ENCODE measurements around the gene PSMB7.

The PSMB7 gene

GRCh38 chr9:124377551-124378406 lies 37.5 kb downstream of the PSMB7 start:
- DNase-seq, result no peak

- no peak for DNase-seq
Measured at GRCh38 chr9:124376329-124376728, 38.9 kb downstream of the PSMB7 start.

GRCh38 chr9:124375726-124376125 lies 39.5 kb downstream of the PSMB7 start:
- no peak for DNase-seq

GRCh38 chr9:124373851-124374250 lies 41.4 kb downstream of the PSMB7 start:
- DNase-seq, result no peak

- DNase-seq, result no peak
Measured at GRCh38 chr9:124373386-124373785, 41.9 kb downstream of the PSMB7 start.

GRCh38 chr9:124372038-124372437 lies 43.2 kb downstream of the PSMB7 start:
- no peak for DNase-seq

GRCh38 chr9:124370896-124371582 lies 44.2 kb downstream of the PSMB7 start:
- DNase-seq, result no peak

GRCh38 chr9:124369231-124369797 lies 45.9 kb downstream of the PSMB7 start:
- DNase-seq, result no peak

GRCh38 chr9:124368692-124369091 lies 46.5 kb downstream of the PSMB7 start:
- no peak for DNase-seq

GRCh38 chr9:124366476-124367220 lies 48.6 kb downstream of the PSMB7 start:
- DNase-seq, result no peak

GRCh38 chr9:124365036-124365435 lies 50.2 kb downstream of the PSMB7 start:
- DNase-seq, result no peak

- DNase-seq, result no peak
Measured at GRCh38 chr9:124364141-124364540, 51.1 kb downstream of the PSMB7 start.

- DNase-seq, result no peak
Measured at GRCh38 chr9:124363326-124364096, 51.7 kb downstream of the PSMB7 start.

- no peak for DNase-seq
Measured at GRCh38 chr9:124361128-124361527, 54.1 kb downstream of the PSMB7 start.

- no peak for DNase-seq
Measured at GRCh38 chr9:124359855-124360678, 55.2 kb downstream of the PSMB7 start.

- DNase-seq, result no peak
Measured at GRCh38 chr9:124359426-124359825, 55.8 kb downstream of the PSMB7 start.

- no peak for DNase-seq
Measured at GRCh38 chr9:124358631-124359030, 56.6 kb downstream of the PSMB7 start.

GRCh38 chr9:124357721-124358361 lies 57.4 kb downstream of the PSMB7 start:
- peak; percentile 36 for DNase-seq

GRCh38 chr9:124356745-124357390 lies 58.4 kb downstream of the PSMB7 start:
- DNase-seq, result no peak
